ENCODE data around the gene OCA2. TPM values are rescaled to one million over a fixed set of nuclear protein-coding genes. Genes with fewer than 3 reads are reported as not detected.

OCA2 gene
- total RNA-seq, 1 donor from 2014 or later: 1.7 TPM

DNA sequence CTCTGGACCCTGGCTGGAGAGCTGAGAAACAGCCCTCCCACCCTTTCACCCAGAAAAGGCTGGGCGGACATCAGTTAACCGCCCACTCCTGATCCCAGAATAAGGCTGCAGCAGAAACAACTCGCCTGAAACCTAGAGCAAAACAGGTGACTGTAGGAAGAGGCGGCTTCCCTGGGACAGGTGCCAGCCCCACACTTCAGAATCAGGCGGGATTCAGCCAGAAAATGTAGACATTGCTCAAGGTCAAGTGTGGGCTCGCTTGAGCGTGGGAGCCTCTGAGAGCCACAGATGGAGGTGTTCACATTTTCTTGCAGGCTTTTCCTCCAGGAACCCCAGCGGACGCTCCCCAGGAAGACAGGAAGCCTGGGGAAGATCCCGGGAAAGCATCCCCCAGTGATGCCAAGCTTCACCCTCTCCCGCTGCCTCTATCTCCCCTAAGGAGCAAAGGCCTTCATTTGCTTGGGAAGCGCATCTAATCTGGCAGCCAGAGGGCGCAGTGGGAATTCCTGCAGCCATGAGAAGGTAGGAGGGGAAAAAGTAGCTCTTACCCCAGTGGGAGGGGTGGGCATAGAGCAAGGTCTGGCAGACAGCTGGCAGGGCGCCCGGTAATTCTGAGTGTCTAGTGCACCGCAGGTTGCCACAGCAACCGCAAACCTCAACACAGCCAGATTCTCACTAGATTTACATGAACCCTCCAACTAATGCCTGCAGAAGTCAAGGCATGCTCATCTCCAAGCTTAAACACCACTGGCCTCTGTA, 77.7 kb downstream of the OCA2 start:
- Mint-ChIP-seq H3K4me1 (ENCODE audit: low read depth, unreplicated experiment) (peaks cover 6% of the 10 kb centered on the region), H3K27me3 (ENCODE audit: unreplicated experiment) (peaks cover 5% of the 10 kb centered on the region), H3K9me3 (ENCODE audit: unreplicated experiment) (peaks cover 8% of the 10 kb centered on the region), H3K4me3 (ENCODE audit: unreplicated experiment) (no peak overlapping the region), H3K36me3 (ENCODE audit: unreplicated experiment) (no peaks in the 10 kb centered on the region), H3K27ac (ENCODE audit: unreplicated experiment) (no peak overlapping the region)
- TF ChIP-seq, protein P1, sequence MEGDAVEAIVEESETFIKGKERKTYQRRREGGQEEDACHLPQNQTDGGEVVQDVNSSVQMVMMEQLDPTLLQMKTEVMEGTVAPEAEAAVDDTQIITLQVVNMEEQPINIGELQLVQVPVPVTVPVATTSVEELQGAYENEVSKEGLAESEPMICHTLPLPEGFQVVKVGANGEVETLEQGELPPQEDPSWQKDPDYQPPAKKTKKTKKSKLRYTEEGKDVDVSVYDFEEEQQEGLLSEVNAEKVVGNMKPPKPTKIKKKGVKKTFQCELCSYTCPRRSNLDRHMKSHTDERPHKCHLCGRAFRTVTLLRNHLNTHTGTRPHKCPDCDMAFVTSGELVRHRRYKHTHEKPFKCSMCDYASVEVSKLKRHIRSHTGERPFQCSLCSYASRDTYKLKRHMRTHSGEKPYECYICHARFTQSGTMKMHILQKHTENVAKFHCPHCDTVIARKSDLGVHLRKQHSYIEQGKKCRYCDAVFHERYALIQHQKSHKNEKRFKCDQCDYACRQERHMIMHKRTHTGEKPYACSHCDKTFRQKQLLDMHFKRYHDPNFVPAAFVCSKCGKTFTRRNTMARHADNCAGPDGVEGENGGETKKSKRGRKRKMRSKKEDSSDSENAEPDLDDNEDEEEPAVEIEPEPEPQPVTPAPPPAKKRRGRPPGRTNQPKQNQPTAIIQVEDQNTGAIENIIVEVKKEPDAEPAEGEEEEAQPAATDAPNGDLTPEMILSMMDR (IDR thresholded peaks at IDR 0.05; ENCODE audit: partially characterized antibody, unreplicated experiment): peak; percentile 49
- DNase-seq: no peak

- H3K4me3 Mint-ChIP-seq (ENCODE audit: unreplicated experiment): no peak overlapping the region
- TF ChIP-seq, protein P1 (IDR thresholded peaks at IDR 0.05; ENCODE audit: partially characterized antibody, unreplicated experiment): no peak
- H3K27ac Mint-ChIP-seq (ENCODE audit: unreplicated experiment): no peak overlapping the region
- peaks cover 6% of the 10 kb centered on the region for H3K4me1 Mint-ChIP-seq (ENCODE audit: low read depth, unreplicated experiment)
- H3K36me3 Mint-ChIP-seq (ENCODE audit: unreplicated experiment): no peaks in the 10 kb centered on the region
- peaks cover 7% of the 10 kb centered on the region for H3K9me3 Mint-ChIP-seq (ENCODE audit: unreplicated experiment)
- H3K27me3 Mint-ChIP-seq (ENCODE audit: unreplicated experiment): peaks cover 5% of the 10 kb centered on the region
- no peak for DNase-seq
These were observed 78.5 kb downstream of the OCA2 start for GRCh38 chr15:28020644-28021043.

DNA sequence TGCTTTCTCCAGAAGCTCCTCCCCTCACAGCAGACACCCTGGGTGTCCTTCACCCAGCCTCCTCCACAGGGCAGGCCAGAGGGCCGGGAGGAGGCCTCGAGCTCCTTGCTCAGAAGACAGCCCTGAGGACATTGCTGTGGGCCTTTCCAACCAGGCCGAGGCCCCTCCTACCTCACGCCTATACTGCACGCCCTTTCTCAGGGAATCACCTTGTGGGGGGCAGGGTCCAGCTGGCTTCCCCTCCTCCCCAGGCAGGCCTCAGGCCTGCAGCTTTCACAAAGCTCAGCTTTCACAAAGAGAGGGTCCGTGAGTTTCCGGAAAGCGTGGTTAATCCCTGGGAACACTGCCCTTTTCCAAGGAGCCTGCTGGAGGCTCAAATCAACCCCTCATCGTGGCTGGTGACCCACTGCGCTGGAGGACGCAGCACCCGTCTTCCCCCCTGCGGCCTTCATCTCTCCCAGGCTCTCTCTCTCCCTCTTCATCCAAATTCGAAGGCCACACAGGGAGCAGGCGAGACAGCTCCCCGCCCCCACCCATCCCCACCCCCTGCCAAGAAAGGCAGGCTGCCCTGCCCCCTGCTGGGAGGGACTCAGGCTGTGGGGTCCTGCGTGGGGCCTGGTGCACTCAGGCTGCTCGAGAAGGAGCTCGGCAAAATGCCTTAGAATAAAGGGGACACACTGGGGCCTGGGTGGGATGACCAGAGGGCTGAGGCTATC, 79.4 kb downstream of the OCA2 start:
- peaks cover 2% of the 10 kb centered on the region for H3K27me3 Mint-ChIP-seq (ENCODE audit: unreplicated experiment)
- TF ChIP-seq, protein P1 (IDR thresholded peaks at IDR 0.05; ENCODE audit: partially characterized antibody, unreplicated experiment): no peak
- H3K27ac Mint-ChIP-seq (ENCODE audit: unreplicated experiment): no peak overlapping the region
- DNase-seq: peak; percentile 50
- H3K4me1 Mint-ChIP-seq (ENCODE audit: low read depth, unreplicated experiment): peaks cover 6% of the 10 kb centered on the region
- H3K4me3 Mint-ChIP-seq (ENCODE audit: unreplicated experiment): no peak overlapping the region
- H3K9me3 Mint-ChIP-seq (ENCODE audit: unreplicated experiment): peaks cover 3% of the 10 kb centered on the region
- H3K36me3 Mint-ChIP-seq (ENCODE audit: unreplicated experiment): no peaks in the 10 kb centered on the region

- Mint-ChIP-seq H3K9me3 (ENCODE audit: unreplicated experiment) (peaks cover 1% of the 10 kb centered on the region), H3K4me3 (ENCODE audit: unreplicated experiment) (no peak overlapping the region), H3K36me3 (ENCODE audit: unreplicated experiment) (peaks cover 8% of the 10 kb centered on the region), H3K27ac (ENCODE audit: unreplicated experiment) (no peak overlapping the region), H3K4me1 (ENCODE audit: low read depth, unreplicated experiment) (peaks cover 4% of the 10 kb centered on the region), H3K27me3 (ENCODE audit: unreplicated experiment) (peaks cover 2% of the 10 kb centered on the region)
- no peak for DNase-seq
- TF ChIP-seq, protein P1 (IDR thresholded peaks at IDR 0.05; ENCODE audit: partially characterized antibody, unreplicated experiment): no peak
These were observed 80.6 kb downstream of the OCA2 start for GRCh38 chr15:28018291-28019044.

Measured in glutamatergic neuron (in vitro differentiated cells).